IPS-20b (cell line): ENCODE measurements around the gene TTLL13.
"Not testable (repeated sequence)": the region's sequence is repeated elsewhere in the genome, so short reads cannot be mapped to it uniquely, and the experiment has no call there.

Experiments used
- H3K27ac ChIP-seq: one replicate; pipeline ENCODE4 v1.5.1; 2013; ENCODE audit warnings: low read length
- H3K27me3 ChIP-seq: 2 replicates; pipeline ENCODE4 v1.6.1; 2013; ENCODE audit warnings: mild to moderate bottlenecking, low read length, inconsistent platforms; ENCODE audit not compliant: insufficient read depth
- H3K36me3 ChIP-seq: 2 replicates; pipeline ENCODE4 v1.6.1; 2013; ENCODE audit warnings: low read depth, mild to moderate bottlenecking, inconsistent platforms, low read length, moderate library complexity; ENCODE audit not compliant: insufficient read depth
- H3K4me1 ChIP-seq: 2 replicates; pipeline ENCODE4 v1.6.1; 2013; ENCODE audit warnings: mild to moderate bottlenecking, control low read depth, inconsistent platforms, low read length, moderate library complexity; ENCODE audit not compliant: insufficient read depth
- H3K4me3 ChIP-seq: 2 replicates; pipeline ENCODE4 v1.5.1; 2013; ENCODE audit warnings: mild to moderate bottlenecking, low read length, inconsistent platforms
- H3K9ac ChIP-seq: 2 replicates; pipeline ENCODE4 v1.6.1; 2013; ENCODE audit warnings: low read depth, mild to moderate bottlenecking, inconsistent platforms, low read length, moderate library complexity
- H3K9me3 ChIP-seq: 2 replicates; pipeline ENCODE4 v1.6.1; 2013; ENCODE audit warnings: mild to moderate bottlenecking, low read depth, low read length, inconsistent platforms; ENCODE audit not compliant: insufficient read depth

The TTLL13 gene

DNA sequence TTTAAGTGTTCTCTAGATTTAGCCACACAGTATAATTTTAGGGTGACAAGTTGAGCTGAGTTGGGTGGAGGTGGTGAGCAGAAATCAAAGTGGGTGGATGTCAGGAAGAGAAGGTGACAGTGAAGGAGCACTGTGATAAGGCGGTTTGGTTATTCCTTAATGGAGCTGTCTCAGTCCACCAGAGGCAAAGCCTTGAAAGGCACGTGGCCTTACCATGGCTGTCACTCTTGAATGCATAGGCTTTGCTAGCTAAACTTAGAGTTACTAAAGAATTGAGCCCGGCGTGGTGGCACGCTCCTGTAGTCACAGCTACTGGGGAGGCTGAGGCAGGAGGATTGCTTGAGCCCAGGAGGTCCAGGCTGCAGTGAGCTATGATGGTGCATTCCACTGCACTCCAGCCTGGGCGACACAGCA, 560 bp upstream of the TTLL13 start:
- no peaks in the 10 kb centered on the region for H3K4me1 ChIP-seq

DNA sequence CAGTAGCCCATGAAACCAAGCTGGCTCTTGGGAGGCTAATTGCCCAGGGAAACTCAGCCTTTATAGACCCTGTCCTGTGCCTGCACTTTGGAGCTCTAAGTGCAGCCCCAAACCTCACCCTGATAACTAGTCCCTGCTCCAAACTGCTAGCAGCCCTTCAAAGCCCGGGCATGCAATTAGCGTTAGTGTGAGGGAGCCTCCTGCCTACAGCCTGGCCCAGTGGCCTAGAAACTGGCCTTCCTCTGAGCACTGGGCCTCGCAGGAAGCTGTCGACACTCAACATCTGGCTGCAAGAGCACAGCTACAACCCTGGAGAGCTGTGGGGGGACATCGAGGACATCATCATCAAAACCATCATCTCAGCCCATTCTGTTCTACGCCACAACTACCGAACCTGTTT, 8.4 kb downstream of the TTLL13 start:
- H3K36me3 ChIP-seq, result no peaks in the 10 kb centered on the region
- H3K4me1 ChIP-seq, result no peaks in the 10 kb centered on the region; the same call in 1 of the 2 replicates
- H3K9ac ChIP-seq, result no peak overlapping the region
- no peaks in the 10 kb centered on the region for H3K9me3 ChIP-seq
- no peak overlapping the region for H3K27ac ChIP-seq
- H3K4me3 ChIP-seq, result no peak overlapping the region
- H3K27me3 ChIP-seq, result no peaks in the 10 kb centered on the region

More for the DNA sequence above, 560 bp upstream of the TTLL13 start:
- no peak overlapping the region for H3K9ac ChIP-seq
- no peak overlapping the region for H3K27ac ChIP-seq
- H3K27me3 ChIP-seq, result peaks cover 4% of the 10 kb centered on the region
- peak overlapping the region; percentile 76; the same call in 1 of the 2 replicates for H3K4me3 ChIP-seq
- no peaks in the 10 kb centered on the region for H3K36me3 ChIP-seq
- H3K9me3 ChIP-seq, result no peaks in the 10 kb centered on the region

DNA sequence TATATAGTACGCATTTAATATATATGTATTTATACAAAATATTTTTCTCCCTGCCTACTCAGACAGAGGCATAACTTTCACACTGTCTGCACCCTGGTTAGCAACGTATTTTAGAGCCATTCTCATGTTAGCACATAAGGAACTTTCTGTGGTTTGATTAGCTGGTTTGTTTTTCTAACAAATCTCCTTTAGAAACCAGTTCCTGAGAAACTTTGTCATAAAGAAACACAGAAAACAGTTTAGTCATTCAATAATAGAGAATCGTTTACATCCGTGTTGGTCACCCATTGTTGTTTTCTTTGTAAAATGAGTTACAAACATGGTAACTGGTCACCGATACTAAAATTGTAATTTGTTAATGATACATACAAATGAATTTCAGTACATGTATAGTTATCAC, 10.2 kb downstream of the TTLL13 start:
- no peaks in the 10 kb centered on the region for H3K9me3 ChIP-seq
- H3K27ac ChIP-seq, result no peak overlapping the region
- no peak overlapping the region for H3K9ac ChIP-seq
- H3K27me3 ChIP-seq, result no peaks in the 10 kb centered on the region
- H3K4me3 ChIP-seq, result no peak overlapping the region
- H3K36me3 ChIP-seq, result no peaks in the 10 kb centered on the region
- peaks cover 2% of the 10 kb centered on the region for H3K4me1 ChIP-seq

DNA sequence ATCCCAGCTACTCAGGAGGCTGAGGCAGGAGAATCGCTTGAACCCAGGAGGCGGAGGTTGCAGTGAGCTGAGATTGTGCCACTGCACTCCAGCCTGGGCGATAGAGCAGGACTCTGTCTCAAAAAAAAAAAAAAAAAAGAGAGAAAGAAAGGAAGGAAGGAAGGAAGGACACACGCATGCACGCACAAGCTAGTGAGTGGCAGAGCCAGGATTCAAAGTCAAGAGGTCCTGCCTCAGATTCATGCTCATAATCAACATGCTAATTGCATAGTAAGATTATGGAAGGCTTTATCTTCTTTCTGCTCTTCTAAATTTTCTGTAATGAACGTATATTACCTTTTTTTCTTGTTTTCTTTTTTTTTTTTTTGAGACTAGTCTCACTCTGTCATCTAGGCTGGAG, 11.4 kb downstream of the TTLL13 start:
- H3K27me3 ChIP-seq, H3K27ac ChIP-seq, H3K4me3 ChIP-seq, H3K4me1 ChIP-seq, H3K9me3 ChIP-seq, H3K36me3 ChIP-seq, H3K9ac ChIP-seq: not testable (repeated sequence)

DNA sequence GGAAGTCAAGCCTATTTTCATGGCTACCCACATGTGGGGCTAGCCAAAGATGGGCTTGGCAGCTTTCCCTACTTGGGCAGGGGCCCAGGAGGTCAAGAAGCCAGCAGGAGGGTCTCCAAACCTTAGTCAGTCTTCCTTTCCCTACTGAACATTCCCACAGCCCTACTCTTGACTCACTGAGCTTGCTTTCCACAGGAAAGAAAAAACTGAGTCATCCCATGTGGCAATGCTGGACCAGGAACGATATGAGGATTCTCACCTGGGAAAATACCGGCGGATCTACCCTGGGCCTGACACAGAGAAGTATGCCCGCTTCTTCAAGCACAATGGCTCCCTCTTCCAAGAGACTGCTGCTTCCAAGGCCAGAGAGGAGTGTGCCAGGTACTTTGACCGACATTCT, 12.5 kb downstream of the TTLL13 start:
- H3K4me1 ChIP-seq, result peaks cover 7% of the 10 kb centered on the region
- no peaks in the 10 kb centered on the region for H3K9me3 ChIP-seq
- H3K4me3 ChIP-seq, result no peak overlapping the region
- H3K36me3 ChIP-seq, result 0 out of 2 replicates have a peak, but pooled peaks cover 2% of the 10 kb centered on the region
- H3K27ac ChIP-seq, result no peak overlapping the region
- H3K9ac ChIP-seq, result no peak overlapping the region
- no peaks in the 10 kb centered on the region for H3K27me3 ChIP-seq

DNA sequence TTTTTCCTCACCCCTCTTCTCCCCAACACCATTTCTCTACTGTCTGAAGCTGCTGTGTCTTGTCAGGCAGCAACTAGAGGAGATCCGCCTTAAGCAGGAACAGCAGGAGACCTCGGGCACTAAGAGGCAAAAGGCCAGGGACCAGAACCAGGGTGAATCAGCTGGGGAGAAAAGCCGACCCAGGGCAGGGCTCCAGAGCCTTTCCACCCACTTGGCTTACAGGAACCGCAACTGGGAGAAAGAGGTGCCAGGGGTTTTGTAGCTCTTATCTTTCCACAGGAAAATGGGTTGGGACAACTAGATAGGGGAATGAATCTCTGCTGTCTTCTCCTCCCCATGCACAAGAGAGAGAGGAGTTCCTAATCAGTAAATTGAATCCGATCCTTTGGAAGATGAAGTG, 13.1 kb downstream of the TTLL13 start:
- no peak overlapping the region for H3K9ac ChIP-seq
- H3K4me1 ChIP-seq, result peaks cover 7% of the 10 kb centered on the region
- no peaks in the 10 kb centered on the region for H3K9me3 ChIP-seq
- no peak overlapping the region for H3K4me3 ChIP-seq
- H3K27ac ChIP-seq, result no peak overlapping the region
- no peaks in the 10 kb centered on the region for H3K27me3 ChIP-seq
- peaks cover 8% of the 10 kb centered on the region for H3K36me3 ChIP-seq

DNA sequence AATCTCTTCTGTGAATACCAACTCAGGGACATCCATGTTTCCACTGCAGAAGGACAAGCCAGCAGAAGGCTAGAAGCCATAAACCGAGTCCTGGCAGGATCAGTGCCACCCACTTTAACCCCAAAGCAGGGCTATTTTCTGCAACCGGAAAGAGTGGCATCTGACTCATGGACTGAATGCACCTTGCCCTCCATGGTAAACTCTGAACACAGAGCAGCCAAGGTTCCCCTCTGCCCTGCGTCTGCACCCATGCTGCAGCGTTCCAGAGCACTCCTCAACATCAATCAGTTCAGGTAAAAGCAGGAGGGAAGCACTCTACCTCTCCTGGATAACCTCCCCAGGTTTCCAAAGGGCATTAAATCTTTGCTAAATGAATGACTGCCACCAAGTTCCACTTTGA, 15.3 kb downstream of the TTLL13 start:
- H3K9ac ChIP-seq, result peak overlapping the region; percentile 99
- no peaks in the 10 kb centered on the region for H3K9me3 ChIP-seq
- peaks cover 10% of the 10 kb centered on the region for H3K4me1 ChIP-seq
- H3K27ac ChIP-seq, result peak overlapping the region; percentile 99
- H3K27me3 ChIP-seq, result no peaks in the 10 kb centered on the region
- peaks cover 24% of the 10 kb centered on the region for H3K36me3 ChIP-seq
- peak overlapping the region; percentile 100 for H3K4me3 ChIP-seq

DNA sequence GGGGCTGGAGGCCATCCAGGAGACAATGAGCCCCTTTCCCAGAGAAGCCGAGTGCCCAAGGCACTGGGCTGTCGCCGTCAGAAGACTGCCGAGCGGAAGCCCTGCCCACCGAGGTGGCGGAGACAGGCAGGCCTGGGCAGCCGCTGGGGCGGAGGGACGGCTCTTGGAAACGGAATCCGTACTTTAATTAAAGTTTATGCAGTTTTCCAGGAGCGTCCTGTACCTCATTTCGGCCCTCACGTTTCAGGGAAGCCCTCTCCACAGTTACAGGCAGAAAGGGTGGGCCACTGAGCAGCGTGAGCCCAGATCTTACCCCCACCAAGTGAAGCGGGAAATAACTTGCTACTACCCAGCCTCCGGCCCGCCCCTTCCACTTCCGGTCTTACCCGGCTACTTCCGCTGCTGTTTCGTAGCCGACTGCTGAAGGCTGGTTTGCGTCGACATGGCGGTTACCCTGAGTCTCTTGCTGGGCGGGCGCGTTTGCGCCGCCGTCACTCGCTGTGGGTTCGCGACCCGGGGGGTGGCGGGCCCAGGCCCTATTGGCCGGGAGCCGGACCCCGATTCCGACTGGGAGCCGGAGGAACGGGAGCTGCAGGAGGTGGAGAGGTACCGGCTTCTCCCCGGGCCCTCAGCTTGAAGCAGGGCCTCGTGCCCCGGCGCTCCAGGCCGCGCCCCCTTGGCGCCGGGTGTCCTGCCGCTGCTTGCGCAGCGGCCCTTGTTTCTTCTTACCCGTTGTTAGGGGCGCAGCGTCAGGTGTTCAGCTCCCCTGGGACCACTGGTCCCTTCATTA, 16.1 kb downstream of the TTLL13 start, which contains the start of gene NGRN:
TSS of gene NGRN (plus strand) at position 402 of the 790 bp plus-strand sequence. CDS start at position 443, 41 bp downstream.
- peaks cover 32% of the 10 kb centered on the region for H3K36me3 ChIP-seq
- H3K4me3 ChIP-seq, result peak within 1 kb of the TSS; percentile 100
- H3K4me1 ChIP-seq, result peaks cover 10% of the 10 kb centered on the region
- no peaks in the 10 kb centered on the region for H3K9me3 ChIP-seq
- peak within 1 kb of the TSS; percentile 99 for H3K9ac ChIP-seq
- no peaks in the 10 kb centered on the region for H3K27me3 ChIP-seq
- peak within 1 kb of the TSS; percentile 99 for H3K27ac ChIP-seq

DNA sequence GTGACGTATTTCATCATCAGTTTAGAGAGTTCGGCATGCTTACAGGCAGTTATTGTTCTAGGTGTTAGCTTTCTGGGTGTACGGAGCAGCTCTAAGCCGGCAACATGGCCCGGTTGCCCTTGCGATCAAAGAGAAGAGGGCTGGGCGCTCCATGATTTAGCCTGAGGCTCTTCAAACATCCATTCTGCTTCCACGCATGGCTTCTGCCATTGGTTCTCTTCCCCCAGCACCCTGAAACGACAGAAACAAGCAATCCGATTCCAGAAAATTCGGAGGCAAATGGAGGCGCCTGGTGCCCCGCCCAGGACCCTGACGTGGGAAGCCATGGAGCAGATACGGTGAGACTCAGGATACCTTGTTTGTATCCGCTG, 16.7 kb downstream of the TTLL13 start:
- Histone ChIP-seq H3K36me3 (peaks cover 38% of the 10 kb centered on the region), H3K27ac (peak overlapping the region; percentile 99), H3K4me3 (peak overlapping the region; percentile 100), H3K9ac (peak overlapping the region; percentile 99), H3K4me1 (peaks cover 10% of the 10 kb centered on the region), H3K27me3 (no peaks in the 10 kb centered on the region), H3K9me3 (no peaks in the 10 kb centered on the region)

DNA sequence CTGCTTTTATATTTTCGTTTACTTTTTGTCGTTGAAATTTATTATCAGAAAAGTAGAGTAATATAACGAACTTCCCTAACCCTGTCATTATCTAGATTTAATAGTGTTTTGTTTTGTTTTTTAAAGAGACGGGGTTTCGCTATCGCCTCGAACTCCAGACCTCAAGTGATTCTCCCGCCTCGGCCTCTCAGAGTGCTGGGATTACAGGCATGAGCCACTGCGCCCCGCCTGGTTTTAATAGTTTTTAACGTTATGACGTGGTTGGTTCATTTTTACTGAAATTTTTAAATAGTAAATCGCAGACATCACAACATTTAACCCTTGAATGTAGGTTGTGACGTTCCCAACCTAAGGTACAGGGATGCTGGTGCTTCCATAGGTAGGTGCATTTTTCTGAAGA, 17.1 kb downstream of the TTLL13 start:
- Histone ChIP-seq H3K9ac (peak overlapping the region; percentile 99), H3K36me3 (peaks cover 42% of the 10 kb centered on the region), H3K4me1 (peaks cover 10% of the 10 kb centered on the region), H3K9me3 (no peaks in the 10 kb centered on the region), H3K4me3 (peak overlapping the region; percentile 100), H3K27ac (peak overlapping the region; percentile 99), H3K27me3 (no peaks in the 10 kb centered on the region)

DNA sequence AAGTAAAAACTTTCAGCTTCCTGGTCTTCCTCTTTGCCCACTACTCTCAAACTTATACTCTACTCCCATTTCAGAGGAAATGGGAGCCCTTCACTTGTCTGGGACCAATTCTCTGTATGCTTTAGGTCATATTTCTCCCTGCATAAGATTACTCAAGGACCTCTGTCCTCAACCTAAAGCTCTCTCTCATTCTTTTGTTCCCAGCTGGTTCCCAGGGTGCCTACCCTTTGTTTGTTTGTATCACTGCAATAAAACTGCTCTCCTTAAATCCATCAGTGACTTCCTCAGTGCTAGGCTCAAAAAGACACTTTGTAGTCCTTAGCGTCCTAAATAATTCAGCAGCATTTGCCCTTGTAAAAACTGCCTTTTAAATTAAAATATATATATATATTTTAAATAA, 19.1 kb downstream of the TTLL13 start:
- H3K4me1 ChIP-seq, result peaks cover 10% of the 10 kb centered on the region
- H3K9me3 ChIP-seq, result no peaks in the 10 kb centered on the region
- H3K27ac ChIP-seq, result no peak overlapping the region
- peak overlapping the region; percentile 100 for H3K4me3 ChIP-seq
- H3K9ac ChIP-seq, result peak overlapping the region; percentile 29; the same call in 1 of the 2 replicates
- H3K27me3 ChIP-seq, result no peaks in the 10 kb centered on the region
- peaks cover 62% of the 10 kb centered on the region for H3K36me3 ChIP-seq

DNA sequence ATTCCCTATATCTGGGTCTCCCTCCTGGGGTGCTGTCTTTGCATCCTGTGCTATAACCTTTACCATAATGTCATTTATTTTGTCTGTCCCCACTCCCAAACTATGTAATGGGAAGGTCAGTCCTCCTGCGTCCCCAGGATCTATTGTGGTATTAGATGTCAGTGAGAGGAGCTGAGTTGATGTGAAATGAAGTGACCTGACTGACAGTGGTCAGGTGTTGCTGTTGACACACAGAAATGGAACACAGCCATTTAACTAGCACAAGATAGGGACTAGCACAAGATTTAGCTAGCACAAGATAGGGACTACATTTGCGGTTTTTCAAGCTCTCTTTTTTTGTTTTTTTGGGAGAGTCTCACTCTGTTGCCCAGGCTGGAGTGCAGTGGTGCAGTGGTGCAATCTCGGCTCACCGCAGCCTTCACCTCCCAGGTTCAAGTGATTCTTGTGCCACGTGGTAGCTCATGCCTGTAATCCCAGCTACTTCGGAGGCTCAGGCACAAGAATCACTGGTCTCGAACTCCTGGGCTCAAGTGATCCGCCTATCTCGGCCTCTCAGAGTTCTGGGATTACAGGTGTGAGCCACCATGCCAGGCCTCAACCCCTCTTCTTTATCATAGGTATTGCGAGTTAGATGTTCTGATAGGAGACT, 21.3 kb downstream of the TTLL13 start:
- H3K27me3 ChIP-seq, result no peaks in the 10 kb centered on the region
- H3K4me1 ChIP-seq, result peaks cover 4% of the 10 kb centered on the region; the same call in 1 of the 2 replicates
- no peak overlapping the region for H3K4me3 ChIP-seq
- H3K9me3 ChIP-seq, result no peaks in the 10 kb centered on the region
- peaks cover 67% of the 10 kb centered on the region for H3K36me3 ChIP-seq
- H3K9ac ChIP-seq, result no peak overlapping the region
- no peak overlapping the region for H3K27ac ChIP-seq
